HPDE6-E6E7 (cell line): ENCODE results near the gene TENT4A.

Experiments
- DNase-seq: peaks from one replicate; pipeline ENCODE4 v3.0.0; 2011; ENCODE audit warnings: missing footprints; ENCODE audit errors: extremely low spot score

Gene TENT4A

GRCh38 chr5:6803981-6804550 is 90.8 kb downstream of the TENT4A start:
- no peak for DNase-seq

- DNase-seq, result no peak
These were observed 91.7 kb downstream of the TENT4A start for GRCh38 chr5:6804766-6805501.

- no peak for DNase-seq
These were observed 92.6 kb downstream of the TENT4A start for GRCh38 chr5:6805841-6806240.
